ENCODE measurements around the gene TPRX1. TPM values are rescaled to one million over a fixed set of nuclear protein-coding genes. Genes with fewer than 3 reads are reported as not detected.
"Not testable (repeated sequence)": the region's sequence is repeated elsewhere in the genome, so short reads cannot be mapped to it uniquely, and the experiment has no call there.

TPRX1 gene
- total and polyA plus RNA-seq, 8 donors = not detected

GRCh38 chr19:47765523-47766358 lies 38.6 kb downstream of the TPRX1 start:
- intact Hi-C loops (cut with DNase I; ENCODE audit: low total_unique reads) = no loop called here
- peaks cover 0 to 19% (median 4%) of the 10 kb centered on the region in 4 donors for H3K4me1 ChIP-seq
- WGBS, 5 donors = 20 to 27% (median 26%) methylated on average over 13 to 19 of the region's 19 CpGs
- no peaks in the 10 kb centered on the region for H3K9me3 ChIP-seq
- TF ChIP-seq CTCF (IDR thresholded peaks at IDR 0.05) (peak in 5 of 7 experiments; percentile 61 to 74 (median 69)), POLR2AphosphoS5 (IDR thresholded peaks at IDR 0.05) (no peak)
- H3K27ac ChIP-seq = no peak overlapping the region
- no peaks in the 10 kb centered on the region for H3K36me3 ChIP-seq
- H3K27me3 ChIP-seq = no peaks in the 10 kb centered on the region
- peak; percentile 72 to 85 for DNase-seq
- H3K4me3 ChIP-seq = no peak overlapping the region

- H3K27me3 ChIP-seq; H3K9me3 ChIP-seq; intact Hi-C loops (cut with DNase I; ENCODE audit: low total_unique reads); H3K27ac ChIP-seq; H3K36me3 ChIP-seq; H3K4me3 ChIP-seq; DNase-seq: not testable (repeated sequence)
- 74 to 93% (median 86%) methylated on average over 3 of the region's 3 CpGs for WGBS, 5 donors
- peaks cover 0 to 10% (median 0%) of the 10 kb centered on the region in 4 donors for H3K4me1 ChIP-seq
Measured at GRCh38 chr19:47764705-47765104, 39.6 kb downstream of the TPRX1 start.

- peak in 1 of 2 donors; percentile 52 for DNase-seq
- 49 to 63% (median 58%) methylated on average over 18 of the region's 18 CpGs for WGBS, 5 donors
- H3K27ac ChIP-seq = peak overlapping the region in 1 of 5 donors; percentile 28
Measured at GRCh38 chr19:47762615-47763308, 41.6 kb downstream of the TPRX1 start.

GRCh38 chr19:47762151-47762550 lies 42.2 kb downstream of the TPRX1 start:
- 51 to 89% (median 81%) methylated on average over 2 to 3 of the region's 3 CpGs for WGBS, 5 donors
- Histone ChIP-seq H3K36me3 (peaks cover 16 to 35% (median 34%) of the 10 kb centered on the region in 4 donors), H3K4me3 (no peak overlapping the region), H3K9me3 (no peaks in the 10 kb centered on the region), H3K27me3 (no peaks in the 10 kb centered on the region), H3K27ac (no peak overlapping the region), H3K4me1 (peaks cover 0 to 10% (median 0%) of the 10 kb centered on the region in 4 donors)
- no peak for TF ChIP-seq CTCF (IDR thresholded peaks at IDR 0.05)
- no peak for TF ChIP-seq EP300 (IDR thresholded peaks at IDR 0.05)
- no peak for TF ChIP-seq POLR2AphosphoS5 (IDR thresholded peaks at IDR 0.05)
- no peak for TF ChIP-seq POLR2A (IDR thresholded peaks at IDR 0.05)
- DNase-seq = no peak
- intact Hi-C loops (cut with DNase I; ENCODE audit: low total_unique reads) = no loop called here

More at GRCh38 chr19:47762615-47763308, 41.6 kb downstream of the TPRX1 start:
- no peak for TF ChIP-seq EP300 (IDR thresholded peaks at IDR 0.05)
- peak in 1 of 3 donors; percentile 17 for TF ChIP-seq POLR2AphosphoS5 (IDR thresholded peaks at IDR 0.05)
- TF ChIP-seq POLR2A (IDR thresholded peaks at IDR 0.05) = no peak
- no peak for TF ChIP-seq CTCF (IDR thresholded peaks at IDR 0.05)
- peaks cover 0 to 10% (median 0%) of the 10 kb centered on the region in 4 donors for H3K4me1 ChIP-seq
- no peak overlapping the region for H3K4me3 ChIP-seq
- intact Hi-C loops (cut with DNase I; ENCODE audit: low total_unique reads) = no loop called here
- no peaks in the 10 kb centered on the region for H3K27me3 ChIP-seq
- no peaks in the 10 kb centered on the region for H3K9me3 ChIP-seq
- peaks cover 10 to 29% (median 28%) of the 10 kb centered on the region in 4 donors for H3K36me3 ChIP-seq

Data from stomach (tissue), 9 donors.